Measurements from ENCODE around the gene CDC25B. TPM values are rescaled to one million over a fixed set of nuclear protein-coding genes. Genes with fewer than 3 reads are reported as not detected.

The CDC25B gene
- total and polyA plus RNA-seq, 2 of the 13 experiments (the other 11 are each of a cell fraction or from before 2014, with no cell fraction given) = 14.5 to 19.4 TPM

DNA sequence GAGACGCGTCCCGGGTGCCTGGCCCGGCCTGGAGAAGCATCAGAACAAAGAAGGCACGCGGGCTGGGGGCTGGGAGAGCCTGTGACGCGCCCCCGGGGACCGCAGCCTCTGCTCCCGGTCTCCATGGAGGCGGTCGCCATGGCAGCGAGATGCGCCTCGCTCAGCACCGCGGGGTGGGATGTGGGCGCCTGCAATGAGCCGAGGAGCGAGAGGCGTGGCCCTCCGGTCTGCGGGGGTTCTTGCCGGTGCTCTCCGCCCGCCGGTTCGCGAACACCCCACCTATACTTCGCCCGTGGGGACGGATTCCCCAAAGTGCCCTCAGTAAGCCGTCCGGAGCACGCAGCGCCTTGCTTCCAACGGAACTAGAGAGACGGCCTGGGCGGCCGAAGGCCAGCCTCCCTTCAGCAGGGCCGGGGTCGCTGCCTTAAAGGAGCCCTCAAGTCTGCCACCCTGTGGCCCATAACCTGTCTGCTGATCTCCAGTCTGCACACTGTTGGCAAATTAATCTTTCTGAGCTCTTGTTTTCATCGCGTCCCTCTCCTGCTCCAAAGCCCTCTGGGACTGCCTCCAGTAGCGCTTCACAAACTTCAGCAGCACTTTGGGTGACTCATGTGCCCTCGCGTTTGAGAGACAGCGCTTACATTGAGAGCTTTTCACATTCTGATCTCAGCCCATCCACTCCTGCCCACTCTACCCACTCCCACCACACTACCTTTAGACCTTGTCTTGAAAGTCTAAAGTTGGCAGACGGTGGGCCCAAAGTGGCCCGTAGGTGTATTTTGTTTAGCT lies 27.6 kb upstream of the CDC25B start (continued):
- TF ChIP-seq ZNF33B (CRISPR knock-in tag; IDR thresholded peaks at IDR 0.05) (peak; percentile 14; the same call in 1 of the 2 replicates), NR2C2 (CRISPR knock-in tag; IDR thresholded peaks at IDR 0.05; ENCODE audit: borderline replicate concordance) (no peak), XRCC5 (optimal IDR thresholded peaks at IDR 0.05; ENCODE audit: low read length) (peak; percentile 79), PAWR (CRISPR knock-in tag; IDR thresholded peaks at IDR 0.05; ENCODE audit: borderline replicate concordance) (peak; percentile 71; the same call in 1 of the 2 replicates), ZBTB7B (CRISPR knock-in tag; IDR thresholded peaks at IDR 0.05) (peak; percentile 49; the same call in 1 of the 2 replicates), FIP1L1 (IDR thresholded peaks at IDR 0.05; ENCODE audit: borderline replicate concordance, insufficient read depth, low read depth, low read length) (0 out of 2 replicates have a peak, but pooled peaks have one; percentile 2), RFXANK (CRISPR knock-in tag; IDR thresholded peaks at IDR 0.05) (0 out of 2 replicates have a peak, but pooled peaks have one; percentile 18), SNAPC2 (CRISPR knock-in tag; IDR thresholded peaks at IDR 0.05) (peak; percentile 11; the same call in 1 of the 2 replicates), NFKB2 (CRISPR knock-in tag; IDR thresholded peaks at IDR 0.05; ENCODE audit: borderline replicate concordance) (peak; percentile 49; the same call in 1 of the 2 replicates), HDAC2 (CRISPR knock-in tag; IDR thresholded peaks at IDR 0.05) (peak; percentile 2; the same call in 1 of the 2 replicates), TEAD3 (CRISPR knock-in tag; optimal IDR thresholded peaks at IDR 0.05; ENCODE audit: borderline replicate concordance) (no peak), PHF8 (CRISPR knock-in tag; IDR thresholded peaks at IDR 0.05) (peak; percentile 8; the same call in 1 of the 2 replicates), NRL (CRISPR knock-in tag; IDR thresholded peaks at IDR 0.05; ENCODE audit: borderline replicate concordance) (0 out of 2 replicates have a peak, but pooled peaks have one; percentile 68), DNMT3B (CRISPR knock-in tag; conservative IDR thresholded peaks at IDR 0.05) (peak; percentile 54; the same call in 1 of the 2 replicates)
- TF ChIP-seq, protein P1, sequence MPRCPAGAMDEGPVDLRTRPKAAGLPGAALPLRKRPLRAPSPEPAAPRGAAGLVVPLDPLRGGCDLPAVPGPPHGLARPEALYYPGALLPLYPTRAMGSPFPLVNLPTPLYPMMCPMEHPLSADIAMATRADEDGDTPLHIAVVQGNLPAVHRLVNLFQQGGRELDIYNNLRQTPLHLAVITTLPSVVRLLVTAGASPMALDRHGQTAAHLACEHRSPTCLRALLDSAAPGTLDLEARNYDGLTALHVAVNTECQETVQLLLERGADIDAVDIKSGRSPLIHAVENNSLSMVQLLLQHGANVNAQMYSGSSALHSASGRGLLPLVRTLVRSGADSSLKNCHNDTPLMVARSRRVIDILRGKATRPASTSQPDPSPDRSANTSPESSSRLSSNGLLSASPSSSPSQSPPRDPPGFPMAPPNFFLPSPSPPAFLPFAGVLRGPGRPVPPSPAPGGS (CRISPR knock-in tag; IDR thresholded peaks at IDR 0.05) = peak; percentile 57
- TF ChIP-seq, protein P2, sequence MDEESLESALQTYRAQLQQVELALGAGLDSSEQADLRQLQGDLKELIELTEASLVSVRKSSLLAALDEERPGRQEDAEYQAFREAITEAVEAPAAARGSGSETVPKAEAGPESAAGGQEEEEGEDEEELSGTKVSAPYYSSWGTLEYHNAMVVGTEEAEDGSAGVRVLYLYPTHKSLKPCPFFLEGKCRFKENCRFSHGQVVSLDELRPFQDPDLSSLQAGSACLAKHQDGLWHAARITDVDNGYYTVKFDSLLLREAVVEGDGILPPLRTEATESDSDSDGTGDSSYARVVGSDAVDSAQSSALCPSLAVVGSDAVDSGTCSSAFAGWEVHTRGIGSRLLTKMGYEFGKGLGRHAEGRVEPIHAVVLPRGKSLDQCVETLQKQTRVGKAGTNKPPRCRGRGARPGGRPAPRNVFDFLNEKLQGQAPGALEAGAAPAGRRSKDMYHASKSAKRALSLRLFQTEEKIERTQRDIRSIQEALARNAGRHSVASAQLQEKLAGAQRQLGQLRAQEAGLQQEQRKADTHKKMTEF (CRISPR knock-in tag; IDR thresholded peaks at IDR 0.05) = 0 out of 2 replicates have a peak, but pooled peaks have one; percentile 5
- TF ChIP-seq, protein P3, sequence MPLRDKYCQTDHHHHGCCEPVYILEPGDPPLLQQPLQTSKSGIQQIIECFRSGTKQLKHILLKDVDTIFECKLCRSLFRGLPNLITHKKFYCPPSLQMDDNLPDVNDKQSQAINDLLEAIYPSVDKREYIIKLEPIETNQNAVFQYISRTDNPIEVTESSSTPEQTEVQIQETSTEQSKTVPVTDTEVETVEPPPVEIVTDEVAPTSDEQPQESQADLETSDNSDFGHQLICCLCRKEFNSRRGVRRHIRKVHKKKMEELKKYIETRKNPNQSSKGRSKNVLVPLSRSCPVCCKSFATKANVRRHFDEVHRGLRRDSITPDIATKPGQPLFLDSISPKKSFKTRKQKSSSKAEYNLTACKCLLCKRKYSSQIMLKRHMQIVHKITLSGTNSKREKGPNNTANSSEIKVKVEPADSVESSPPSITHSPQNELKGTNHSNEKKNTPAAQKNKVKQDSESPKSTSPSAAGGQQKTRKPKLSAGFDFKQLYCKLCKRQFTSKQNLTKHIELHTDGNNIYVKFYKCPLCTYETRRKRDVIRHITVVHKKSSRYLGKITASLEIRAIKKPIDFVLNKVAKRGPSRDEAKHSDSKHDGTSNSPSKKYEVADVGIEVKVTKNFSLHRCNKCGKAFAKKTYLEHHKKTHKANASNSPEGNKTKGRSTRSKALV (CRISPR knock-in tag; IDR thresholded peaks at IDR 0.05) = peak; percentile 62; the same call in 1 of the 2 replicates
- TF ChIP-seq, protein P4, sequence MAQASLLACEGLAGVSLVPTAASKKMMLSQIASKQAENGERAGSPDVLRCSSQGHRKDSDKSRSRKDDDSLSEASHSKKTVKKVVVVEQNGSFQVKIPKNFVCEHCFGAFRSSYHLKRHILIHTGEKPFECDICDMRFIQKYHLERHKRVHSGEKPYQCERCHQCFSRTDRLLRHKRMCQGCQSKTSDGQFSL (CRISPR knock-in tag; IDR thresholded peaks at IDR 0.05) = no peak
- TF ChIP-seq, protein P5, sequence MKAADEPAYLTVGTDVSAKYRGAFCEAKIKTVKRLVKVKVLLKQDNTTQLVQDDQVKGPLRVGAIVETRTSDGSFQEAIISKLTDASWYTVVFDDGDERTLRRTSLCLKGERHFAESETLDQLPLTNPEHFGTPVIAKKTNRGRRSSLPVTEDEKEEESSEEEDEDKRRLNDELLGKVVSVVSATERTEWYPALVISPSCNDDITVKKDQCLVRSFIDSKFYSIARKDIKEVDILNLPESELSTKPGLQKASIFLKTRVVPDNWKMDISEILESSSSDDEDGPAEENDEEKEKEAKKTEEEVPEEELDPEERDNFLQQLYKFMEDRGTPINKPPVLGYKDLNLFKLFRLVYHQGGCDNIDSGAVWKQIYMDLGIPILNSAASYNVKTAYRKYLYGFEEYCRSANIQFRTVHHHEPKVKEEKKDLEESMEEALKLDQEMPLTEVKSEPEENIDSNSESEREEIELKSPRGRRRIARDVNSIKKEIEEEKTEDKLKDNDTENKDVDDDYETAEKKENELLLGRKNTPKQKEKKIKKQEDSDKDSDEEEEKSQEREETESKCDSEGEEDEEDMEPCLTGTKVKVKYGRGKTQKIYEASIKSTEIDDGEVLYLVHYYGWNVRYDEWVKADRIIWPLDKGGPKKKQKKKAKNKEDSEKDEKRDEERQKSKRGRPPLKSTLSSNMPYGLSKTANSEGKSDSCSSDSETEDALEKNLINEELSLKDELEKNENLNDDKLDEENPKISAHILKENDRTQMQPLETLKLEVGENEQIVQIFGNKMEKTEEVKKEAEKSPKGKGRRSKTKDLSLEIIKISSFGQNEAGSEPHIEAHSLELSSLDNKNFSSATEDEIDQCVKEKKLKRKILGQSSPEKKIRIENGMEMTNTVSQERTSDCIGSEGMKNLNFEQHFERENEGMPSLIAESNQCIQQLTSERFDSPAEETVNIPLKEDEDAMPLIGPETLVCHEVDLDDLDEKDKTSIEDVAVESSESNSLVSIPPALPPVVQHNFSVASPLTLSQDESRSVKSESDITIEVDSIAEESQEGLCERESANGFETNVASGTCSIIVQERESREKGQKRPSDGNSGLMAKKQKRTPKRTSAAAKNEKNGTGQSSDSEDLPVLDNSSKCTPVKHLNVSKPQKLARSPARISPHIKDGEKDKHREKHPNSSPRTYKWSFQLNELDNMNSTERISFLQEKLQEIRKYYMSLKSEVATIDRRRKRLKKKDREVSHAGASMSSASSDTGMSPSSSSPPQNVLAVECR (CRISPR knock-in tag; IDR thresholded peaks at IDR 0.05; ENCODE audit: borderline replicate concordance) = peak; percentile 38

All from HepG2 (cell line).